HepG2 (cell line): ENCODE results near the gene NOP9. TPM values are rescaled to one million over a fixed set of nuclear protein-coding genes. Genes with fewer than 3 reads are reported as not detected.

Experiments used
- CHCHD3 ChIP-seq: sonication (generic); formaldehyde crosslinking; IDR thresholded peaks from 2 replicates; pipeline ENCODE4 v1.8.0; 2022; ENCODE audit warnings: mild to moderate bottlenecking, missing genetic modification reagents, moderate library complexity
- DDIT3 ChIP-seq: sonication (generic); formaldehyde crosslinking; IDR thresholded peaks from 2 replicates; pipeline ENCODE4 v1.4.0; 2020; ENCODE audit warnings: mild to moderate bottlenecking, missing genetic modification reagents
- EEA1 ChIP-seq: sonication (generic); formaldehyde crosslinking; IDR thresholded peaks from 2 replicates; pipeline ENCODE4 v1.5.1; 2020; ENCODE audit warnings: mild to moderate bottlenecking, missing genetic modification reagents, borderline replicate concordance
- ELF4 ChIP-seq: sonication (generic); formaldehyde crosslinking; IDR thresholded peaks from 2 replicates; pipeline ENCODE4 v1.5.0; 2020; ENCODE audit warnings: missing genetic modification reagents, mild to moderate bottlenecking, moderate library complexity, borderline replicate concordance
- KDM3A ChIP-seq: IDR thresholded peaks from 2 replicates; pipeline ENCODE4 v1.6.1; 2018; ENCODE audit warnings: low read depth, missing compliant biosample characterization
- KIAA2018 ChIP-seq: sonication (generic); formaldehyde crosslinking; IDR thresholded peaks from 2 replicates; pipeline ENCODE4 v1.5.0; 2020; ENCODE audit warnings: mild to moderate bottlenecking, missing genetic modification reagents, borderline replicate concordance
- PAWR ChIP-seq: sonication (generic); formaldehyde crosslinking; IDR thresholded peaks from 2 replicates; pipeline ENCODE4 v1.4.0; 2020; ENCODE audit warnings: missing genetic modification reagents, mild to moderate bottlenecking, borderline replicate concordance
- RARA ChIP-seq: IDR thresholded peaks from 2 replicates; pipeline ENCODE4 v1.6.1; 2016; ENCODE audit warnings: missing genetic modification reagents, missing compliant biosample characterization
- SMC3 ChIP-seq: IDR thresholded peaks from 2 replicates; pipeline ENCODE4 v1.6.1; 2011; ENCODE audit warnings: low read length, improper control_type of control experiment
- SMYD3 ChIP-seq: sonication (generic); formaldehyde crosslinking; IDR thresholded peaks from 2 replicates; pipeline ENCODE4 v1.8.1; 2023; ENCODE audit warnings: mild to moderate bottlenecking, missing genetic modification reagents
- ZBTB46 ChIP-seq: sonication (generic); formaldehyde crosslinking; IDR thresholded peaks from 2 replicates; pipeline ENCODE4 v1.4.0; 2020; ENCODE audit warnings: mild to moderate bottlenecking, missing genetic modification reagents, borderline replicate concordance
- ZNF260 ChIP-seq: sonication (generic); formaldehyde crosslinking; IDR thresholded peaks from 2 replicates; pipeline ENCODE4 v1.4.0; 2020; ENCODE audit warnings: missing genetic modification reagents, low read depth, mild to moderate bottlenecking, borderline replicate concordance
- ZNF44 ChIP-seq: sonication (generic); formaldehyde crosslinking; IDR thresholded peaks from 2 replicates; pipeline ENCODE4 v1.5.1; 2020; ENCODE audit warnings: mild to moderate bottlenecking, missing genetic modification reagents
- ZNF451 ChIP-seq: sonication (generic); formaldehyde crosslinking; IDR thresholded peaks from 2 replicates; pipeline ENCODE4 v1.5.0; 2020; ENCODE audit warnings: mild to moderate bottlenecking, missing genetic modification reagents
- ZNF570 ChIP-seq: sonication (generic); formaldehyde crosslinking; IDR thresholded peaks from 2 replicates; pipeline ENCODE4 v1.4.0; 2020; ENCODE audit warnings: mild to moderate bottlenecking, missing genetic modification reagents, borderline replicate concordance
- ZNF737 ChIP-seq: sonication (generic); formaldehyde crosslinking; IDR thresholded peaks from 2 replicates; pipeline ENCODE4 v1.5.0; 2020; ENCODE audit warnings: missing genetic modification reagents, mild to moderate bottlenecking, borderline replicate concordance
- polyA plus RNA-seq, 8 experiments: library from polyadenylated mRNA; depleted of rRNA in 3 of 8; stranded (reverse) in 7 of 8; unstranded in 1 of 8; fragments of >200 nt; fragmentation: Illumina TruSeq in 4 of 8; extraction: Trizol in 4 of 8; gene quantifications; 2 replicates each; pipeline versions ENCODE4 v1.2.1 to v1.2.3, GENCODE V29; 2011 to 2016; ENCODE audit warnings: low read depth in 4 of 8, missing spikeins in 1 of 8, mixed read lengths in 1 of 8; ENCODE audit not compliant: insufficient read depth in 1 of 8
- total RNA-seq, 5 experiments: library from RNA; depleted of rRNA; stranded (reverse); fragments of >200 nt; fragmentation: Illumina TruSeq; extraction: Trizol; gene quantifications; 2 replicates each; pipeline ENCODE4 v1.2.3, GENCODE V29; 2016; ENCODE audit warnings: low read depth in 1 of 5
- TF ChIP-seq, protein P1 (sequence below): sonication (generic); formaldehyde crosslinking; IDR thresholded peaks from 2 replicates; pipeline ENCODE4 v1.4.0; 2020; ENCODE audit warnings: missing genetic modification reagents

Gene NOP9
- total and polyA plus RNA-seq, 2 of the 13 experiments (the other 11 are each of a cell fraction or from before 2014, with no cell fraction given) = 24.5 to 61.6 TPM

GRCh38 chr14:24315807-24316596 lies 16.4 kb downstream of the NOP9 start (continued):
- 0 out of 2 replicates have a peak, but pooled peaks have one; percentile 92 for TF ChIP-seq KIAA2018 (CRISPR knock-in tag)
- peak; percentile 89; the same call in 1 of the 2 replicates for TF ChIP-seq PAWR (CRISPR knock-in tag)
- TF ChIP-seq ZBTB46 (CRISPR knock-in tag) = peak; percentile 31; the same call in 1 of the 2 replicates
- no peak; the same call in 1 of the 2 replicates for TF ChIP-seq EEA1 (CRISPR knock-in tag)
- TF ChIP-seq ZNF451 (CRISPR knock-in tag) = peak; percentile 98
- no peak; the same call in 1 of the 2 replicates for TF ChIP-seq ZNF570 (CRISPR knock-in tag)
- TF ChIP-seq ELF4 (CRISPR knock-in tag) = no peak
- TF ChIP-seq CHCHD3 (CRISPR knock-in tag) = peak; percentile 93; the same call in 1 of the 2 replicates
- TF ChIP-seq SMYD3 (CRISPR knock-in tag) = peak; percentile 90; the same call in 1 of the 2 replicates
- TF ChIP-seq SMC3 = no peak
- peak; percentile 98 for TF ChIP-seq ZNF260 (CRISPR knock-in tag)
- TF ChIP-seq DDIT3 (CRISPR knock-in tag) = no peak
- peak; percentile 77 for TF ChIP-seq RARA (CRISPR knock-in tag)
- peak; percentile 92; the same call in 1 of the 2 replicates for TF ChIP-seq ZNF44 (CRISPR knock-in tag)
- TF ChIP-seq, protein P1, sequence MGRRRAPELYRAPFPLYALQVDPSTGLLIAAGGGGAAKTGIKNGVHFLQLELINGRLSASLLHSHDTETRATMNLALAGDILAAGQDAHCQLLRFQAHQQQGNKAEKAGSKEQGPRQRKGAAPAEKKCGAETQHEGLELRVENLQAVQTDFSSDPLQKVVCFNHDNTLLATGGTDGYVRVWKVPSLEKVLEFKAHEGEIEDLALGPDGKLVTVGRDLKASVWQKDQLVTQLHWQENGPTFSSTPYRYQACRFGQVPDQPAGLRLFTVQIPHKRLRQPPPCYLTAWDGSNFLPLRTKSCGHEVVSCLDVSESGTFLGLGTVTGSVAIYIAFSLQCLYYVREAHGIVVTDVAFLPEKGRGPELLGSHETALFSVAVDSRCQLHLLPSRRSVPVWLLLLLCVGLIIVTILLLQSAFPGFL (CRISPR knock-in tag) = peak; percentile 85
- peak; percentile 91 for TF ChIP-seq ZNF737
- peak; percentile 95 for TF ChIP-seq KDM3A (CRISPR knock-in tag)
